Measurements from ENCODE around the gene NACC2.
"Not testable (repeated sequence)": the region's sequence is repeated elsewhere in the genome, so short reads cannot be mapped to it uniquely, and the experiment has no call there.

The NACC2 gene

DNA sequence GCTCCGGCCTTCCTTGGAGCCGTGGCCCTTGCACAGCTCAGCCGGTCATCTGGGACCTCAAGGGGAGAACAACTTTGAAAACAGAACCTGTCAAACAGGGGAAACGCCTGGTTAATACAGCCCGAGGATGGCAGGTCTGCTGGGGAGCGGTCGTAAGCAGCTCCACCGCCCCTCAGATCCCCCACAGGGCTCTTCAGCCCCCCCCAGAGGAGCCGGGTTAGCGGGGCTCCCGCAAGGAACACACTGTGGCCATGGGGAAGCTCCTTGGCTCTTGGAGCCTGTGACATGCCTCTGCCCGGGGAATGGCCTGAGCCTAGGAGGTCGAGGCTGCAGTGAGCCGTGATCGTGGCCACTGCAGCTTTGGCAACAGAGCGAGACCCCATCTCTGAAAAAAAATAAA lies 16.8 kb upstream of the NACC2 start:
- DNase-seq (ENCODE audit: low read depth, low spot score) = no peak
- H3K27ac ChIP-seq = no peak overlapping the region

DNA sequence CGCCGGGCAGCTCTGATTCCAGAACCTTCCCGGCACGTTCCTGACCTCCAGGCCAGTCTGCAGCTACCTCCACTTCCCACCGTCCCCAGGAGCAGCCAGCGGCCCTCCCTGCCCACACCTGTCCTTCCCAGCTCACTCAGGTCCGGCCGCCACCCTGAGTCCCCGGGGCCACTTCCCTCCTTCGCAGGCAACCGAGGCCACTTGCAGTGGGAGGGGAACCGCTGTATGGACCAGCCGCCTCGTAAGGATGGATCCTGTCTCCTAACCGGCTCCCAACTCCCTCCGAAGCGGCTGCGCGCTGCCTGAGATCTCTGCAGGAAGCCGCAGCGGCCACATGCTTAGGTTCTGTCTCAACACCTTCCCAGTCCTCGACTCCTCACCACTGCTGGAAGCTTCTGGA lies 16.1 kb upstream of the NACC2 start:
- H3K27ac ChIP-seq = no peak overlapping the region
- DNase-seq (ENCODE audit: low read depth, low spot score) = no peak

- no peak for DNase-seq (ENCODE audit: low read depth, low spot score)
- no peak overlapping the region for H3K27ac ChIP-seq
Observed at GRCh38 chr9:136110082-136111061, 15.3 kb upstream of the NACC2 start.

- peak overlapping the region; percentile 62 for H3K27ac ChIP-seq
- DNase-seq (ENCODE audit: low read depth, low spot score) = peak; percentile 60
Observed at GRCh38 chr9:136109351-136110081, 14.4 kb upstream of the NACC2 start.

GRCh38 chr9:136108648-136109266 lies 13.7 kb upstream of the NACC2 start:
- DNase-seq (ENCODE audit: low read depth, low spot score) = no peak
- peak overlapping the region; percentile 62 for H3K27ac ChIP-seq

- DNase-seq (ENCODE audit: low read depth, low spot score) = peak; percentile 74
- peak overlapping the region; percentile 62 for H3K27ac ChIP-seq
Observed at GRCh38 chr9:136107953-136108647, 13.0 kb upstream of the NACC2 start.

GRCh38 chr9:136107155-136107952 lies 12.3 kb upstream of the NACC2 start:
- no peak for DNase-seq (ENCODE audit: low read depth, low spot score)

DNA sequence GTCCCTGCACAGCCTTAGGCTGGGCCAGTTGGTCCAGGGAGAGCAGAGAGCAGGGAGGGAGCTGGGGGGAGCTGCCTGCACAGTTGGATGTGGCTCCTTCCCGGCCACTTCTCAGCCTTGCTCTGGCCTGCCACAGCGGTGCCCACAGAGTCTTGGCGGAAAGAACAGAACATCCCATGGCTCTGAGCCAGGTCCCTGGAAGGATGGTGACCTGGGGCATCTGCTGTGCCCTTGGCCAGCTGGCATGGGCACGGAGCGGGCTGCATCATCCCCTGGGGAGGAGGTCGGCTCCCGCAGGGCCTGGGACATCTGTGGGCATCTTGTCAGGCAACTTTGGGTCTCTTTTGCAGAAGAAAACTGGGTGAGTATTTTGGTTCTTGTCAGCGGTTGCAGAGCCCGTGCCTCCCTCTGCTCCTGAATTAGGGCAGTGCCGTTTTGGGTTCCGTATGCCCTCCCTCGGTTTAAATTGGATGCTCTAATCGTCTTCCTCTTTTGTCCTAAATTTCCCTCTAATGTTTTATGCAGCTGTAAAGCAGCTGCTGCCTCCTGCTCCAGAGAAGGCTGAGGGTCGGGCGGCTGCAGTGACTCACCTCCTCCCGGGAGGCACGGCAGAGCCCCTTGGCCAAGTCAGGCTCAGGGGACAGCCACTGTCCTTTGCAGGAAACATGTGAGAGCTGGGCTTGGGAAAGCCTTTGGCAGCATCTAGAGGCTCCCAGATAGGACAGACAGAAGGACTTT lies 10.5 kb upstream of the NACC2 start:
- DNase-seq (ENCODE audit: low read depth, low spot score) = no peak
- H3K27ac ChIP-seq = no peak overlapping the region

More at GRCh38 chr9:136107155-136107952, 12.3 kb upstream of the NACC2 start:
- H3K27ac ChIP-seq = peak overlapping the region; percentile 62

DNA sequence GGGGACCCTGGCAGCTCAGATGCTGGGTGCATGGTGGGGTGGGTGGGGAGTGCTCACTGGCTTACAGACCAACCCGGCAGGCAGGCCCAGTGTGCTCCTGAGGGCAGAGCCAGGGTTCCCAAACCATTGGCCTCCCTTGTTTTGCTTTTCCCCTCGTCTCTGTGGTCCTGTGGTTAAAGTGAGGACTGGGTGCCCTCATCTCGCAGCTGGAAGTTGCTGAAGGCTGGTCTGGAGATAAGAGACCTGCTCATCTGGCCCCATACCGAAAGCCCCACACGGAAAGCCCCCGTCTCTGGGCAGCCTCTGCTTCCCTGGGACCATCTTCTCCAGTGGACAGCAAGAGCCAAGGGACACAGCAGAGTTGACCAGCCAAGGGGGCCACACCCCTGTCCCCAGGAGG lies 9.8 kb upstream of the NACC2 start:
- H3K27ac ChIP-seq = no peak overlapping the region

GRCh38 chr9:136104488-136104800 lies 9.4 kb upstream of the NACC2 start:
- DNase-seq (ENCODE audit: low read depth, low spot score) = no peak
- no peak overlapping the region for H3K27ac ChIP-seq

More for the DNA sequence above, 9.8 kb upstream of the NACC2 start:
- no peak for DNase-seq (ENCODE audit: low read depth, low spot score)

- DNase-seq (ENCODE audit: low read depth, low spot score) = no peak
- no peak overlapping the region for H3K27ac ChIP-seq
Observed at GRCh38 chr9:136103651-136104487, 8.8 kb upstream of the NACC2 start.

DNA sequence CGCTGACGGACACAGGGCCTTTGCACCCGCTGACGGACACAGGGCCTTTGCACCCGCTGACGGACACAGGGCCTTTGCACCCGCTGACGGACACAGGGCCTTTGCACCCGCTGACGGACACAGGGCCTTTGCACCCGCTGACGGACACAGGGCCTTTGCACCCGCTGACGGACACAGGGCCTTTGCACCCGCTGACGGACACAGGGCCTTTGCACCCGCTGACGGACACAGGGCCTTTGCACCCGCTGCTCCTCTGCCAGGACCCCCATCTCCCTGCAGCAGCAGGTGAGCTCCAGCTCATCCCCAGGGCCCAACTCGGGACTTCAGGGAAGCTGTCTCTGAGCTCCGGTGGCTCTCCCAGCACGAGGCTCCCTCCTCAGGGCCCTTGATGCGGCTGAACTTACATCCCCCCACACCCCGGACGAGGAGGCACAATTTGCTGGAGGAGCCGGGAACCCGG lies 6.6 kb upstream of the NACC2 start:
- H3K27ac ChIP-seq; DNase-seq (ENCODE audit: low read depth, low spot score): not testable (repeated sequence)

DNA sequence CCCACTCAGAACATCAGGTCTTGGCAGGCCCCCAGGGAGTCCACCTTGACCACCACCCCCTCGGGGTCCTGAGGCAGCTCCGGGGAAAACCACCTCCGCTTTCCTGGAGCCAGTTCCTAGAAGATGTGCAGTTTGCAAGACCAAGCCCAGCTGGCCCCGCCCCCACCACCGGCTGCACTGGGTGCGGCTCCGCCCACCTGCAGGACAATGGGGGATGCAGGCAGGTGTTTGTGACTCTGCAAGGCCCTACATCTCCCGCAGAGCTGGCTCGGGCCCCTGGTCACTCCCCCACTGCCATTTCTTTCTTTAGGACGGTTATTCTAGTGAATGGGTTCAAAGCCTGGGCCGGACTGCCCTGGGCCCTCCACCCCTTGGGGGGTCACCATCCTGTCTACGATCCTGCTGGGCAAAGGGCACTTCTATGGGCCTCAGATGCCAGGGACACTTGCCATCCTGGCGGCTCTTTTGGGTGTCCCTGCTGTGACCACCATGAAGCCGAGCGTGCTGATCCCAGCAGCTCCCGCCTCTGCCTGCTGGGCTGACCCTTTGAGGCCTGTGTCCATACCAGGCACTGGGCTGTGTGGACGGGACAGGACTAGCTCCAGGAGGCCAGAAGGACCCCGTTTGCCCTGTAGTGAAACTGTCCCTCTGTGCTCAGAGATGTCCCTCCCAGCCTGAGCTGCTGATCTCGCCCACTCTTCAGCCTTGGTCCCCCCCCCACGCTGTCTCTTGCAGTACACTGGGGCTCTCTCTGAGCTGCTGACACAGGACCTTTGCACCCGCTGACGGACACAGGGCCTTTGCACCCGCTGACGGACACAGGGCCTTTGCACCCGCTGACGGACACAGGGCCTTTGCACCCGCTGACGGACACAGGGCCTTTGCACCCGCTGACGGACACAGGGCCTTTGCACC lies 5.9 kb upstream of the NACC2 start:
- H3K27ac ChIP-seq = no peak overlapping the region
- no peak for DNase-seq (ENCODE audit: low read depth, low spot score)

- no peak overlapping the region for H3K27ac ChIP-seq
Observed at GRCh38 chr9:136099542-136099941, 4.5 kb upstream of the NACC2 start.

DNA sequence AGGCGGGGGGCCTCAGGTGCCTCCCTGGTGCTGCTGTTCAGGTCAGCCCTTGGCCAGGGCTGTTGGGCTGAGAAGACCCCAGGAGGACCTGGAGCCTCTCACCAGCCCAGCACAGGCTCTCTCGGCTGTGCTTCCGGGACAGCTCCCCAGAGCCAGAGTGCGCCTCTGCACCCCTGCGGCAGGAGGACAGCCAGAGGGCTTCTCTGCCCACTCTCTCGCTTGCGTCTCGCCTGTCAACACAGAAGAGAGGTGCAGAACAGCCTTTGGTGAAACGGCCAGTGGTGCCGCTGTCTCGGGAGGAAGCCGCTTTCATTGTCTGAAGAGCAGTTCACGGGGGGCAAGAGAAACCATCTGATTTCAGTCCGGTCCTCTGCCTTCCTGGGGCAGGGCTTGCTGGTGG lies 3.8 kb upstream of the NACC2 start:
- DNase-seq (ENCODE audit: low read depth, low spot score) = no peak
- no peak overlapping the region for H3K27ac ChIP-seq

More at GRCh38 chr9:136099542-136099941, 4.5 kb upstream of the NACC2 start:
- DNase-seq (ENCODE audit: low read depth, low spot score) = no peak

DNA sequence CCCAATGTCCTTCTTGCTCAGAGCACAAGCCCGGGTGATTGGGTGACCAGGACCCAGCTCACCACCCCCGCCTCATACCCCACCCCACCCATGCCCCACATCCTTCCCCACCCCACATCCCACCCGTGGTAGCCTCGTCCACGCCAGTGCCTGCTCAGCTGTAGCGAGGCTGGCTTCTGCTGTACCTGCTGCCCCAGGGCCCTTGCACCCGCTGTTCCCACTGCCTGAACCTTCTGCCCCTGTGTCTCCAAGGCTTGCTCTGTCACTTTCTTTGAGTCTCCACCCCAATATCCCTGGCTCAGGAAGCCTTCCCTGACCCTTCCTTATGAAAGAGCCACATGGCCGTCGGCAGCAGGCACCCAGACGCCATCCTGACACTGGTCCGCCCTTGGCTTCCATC lies 3.1 kb upstream of the NACC2 start:
- H3K27ac ChIP-seq = no peak overlapping the region
- no peak for DNase-seq (ENCODE audit: low read depth, low spot score)

DNA sequence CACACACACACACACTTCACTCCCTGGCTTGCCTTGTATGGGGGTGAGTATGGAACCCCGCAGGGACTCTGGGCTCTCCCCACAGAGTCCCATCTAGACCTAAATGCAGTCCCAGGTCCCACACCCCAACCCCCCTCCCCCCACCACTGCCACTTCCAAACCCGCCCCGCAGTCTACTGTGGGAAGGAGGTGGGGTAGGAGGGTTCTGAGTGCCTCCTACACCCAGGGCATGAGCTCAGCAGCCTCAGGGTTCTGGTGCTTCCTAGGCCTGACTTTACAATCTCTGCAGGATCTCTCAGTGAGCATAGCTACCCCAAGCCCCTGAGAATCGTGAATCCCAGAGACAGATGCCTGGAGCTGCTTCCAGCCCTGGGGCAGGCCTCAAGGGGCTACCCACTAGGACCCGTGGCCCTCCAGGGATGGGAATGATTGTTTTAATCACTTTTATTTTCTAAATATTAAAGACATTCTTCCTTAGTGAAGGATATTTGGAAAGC lies 1.5 kb upstream of the NACC2 start:
- DNase-seq (ENCODE audit: low read depth, low spot score) = no peak
- no peak overlapping the region for H3K27ac ChIP-seq

Data from epithelial cell of prostate (primary cell).